CD4-positive, alpha-beta T cell (primary cell): ENCODE data around the gene YARS1. TPM values are rescaled to one million over a fixed set of nuclear protein-coding genes. Genes with fewer than 3 reads are reported as not detected.

Experiments used
- ATAC-seq: fragments of 200-7000 bp; cut with Tn5 transposase; one replicate; pipeline ENCODE4 v1.10.0; 2022; ENCODE audit warnings: mild to moderate bottlenecking; ENCODE audit not compliant: poor library complexity
- CTCF ChIA-PET: fragments of 350-600 bp; sonication (Branson Sonifier 250); formaldehyde crosslinking; loops from one replicate; lab custom pipeline; 2021; ENCODE audit warnings: antibody characterized with exemption, inconsistent platforms; lab: Charles Lee
- POLR2A ChIA-PET: fragments of 350-600 bp; sonication (Branson Sonifier 250); formaldehyde crosslinking; loops from one replicate; lab custom pipeline; 2021; ENCODE audit warnings: antibody characterized with exemption, inconsistent platforms; lab: Charles Lee
- DNase-seq, 14 experiments: peaks; one replicate each; pipeline ENCODE4 v3.0.0-alpha.2; 2013 to 2020; ENCODE audit warnings: mixed read lengths in 2 of 14
- H3K27ac ChIP-seq, 2 donors: one replicate each; pipeline versions ENCODE4 v1.5.1 to v1.7.0; 2013; ENCODE audit warnings: low read length in 2 of 2, low read depth in 1 of 2, mild to moderate bottlenecking in 1 of 2
- H3K27me3 ChIP-seq, 2 experiments: 1 replicate in 1 of 2; 2 replicates in 1 of 2; pipeline versions ENCODE4 v1.6.1 to v1.7.0; 2013; ENCODE audit warnings: low read length in 2 of 2, control low read depth in 1 of 2, mild to moderate bottlenecking in 1 of 2, moderate library complexity in 1 of 2; ENCODE audit not compliant: insufficient read depth in 2 of 2, control insufficient read depth in 1 of 2
- H3K36me3 ChIP-seq: one replicate; pipeline ENCODE4 v1.6.1; 2013; ENCODE audit warnings: low read length, control low read depth; ENCODE audit not compliant: insufficient read depth
- H3K4me1 ChIP-seq: one replicate; pipeline ENCODE4 v1.6.1; 2013; ENCODE audit warnings: low read length, control low read depth; ENCODE audit not compliant: insufficient read depth
- H3K4me3 ChIP-seq: one replicate; pipeline ENCODE4 v1.5.1; 2013; ENCODE audit warnings: mild to moderate bottlenecking, low read length, moderate library complexity
- H3K9me3 ChIP-seq, 2 experiments: 1 replicate in 1 of 2; 2 replicates in 1 of 2; pipeline versions ENCODE4 v1.6.1 to v1.7.0; 2013; ENCODE audit warnings: low read length in 2 of 2, mild to moderate bottlenecking in 2 of 2, control low read depth in 1 of 2, moderate library complexity in 1 of 2; ENCODE audit not compliant: control insufficient read depth in 1 of 2, insufficient read depth in 1 of 2
- H3K27ac Mint-ChIP-seq: one replicate; pipeline ENCODE4 v1.8.0; 2020; ENCODE audit warnings: mixed read lengths
- H3K27me3 Mint-ChIP-seq: one replicate; pipeline ENCODE4 v1.8.0; 2021; ENCODE audit warnings: mixed read lengths
- H3K36me3 Mint-ChIP-seq: one replicate; pipeline ENCODE4 v1.8.0; 2021; ENCODE audit warnings: low read depth, mixed read lengths
- H3K4me1 Mint-ChIP-seq: one replicate; pipeline ENCODE4 v1.8.0; 2021; ENCODE audit warnings: low read depth, mixed read lengths
- H3K4me3 Mint-ChIP-seq: one replicate; pipeline ENCODE4 v1.8.0; 2020; ENCODE audit warnings: mild to moderate bottlenecking, mixed read lengths
- H3K9me3 Mint-ChIP-seq: one replicate; pipeline ENCODE4 v1.8.0; 2020; ENCODE audit warnings: mixed read lengths
- CTCF ChIP-seq: fragments of 200-600 bp; IDR thresholded peaks from one replicate; pipeline ENCODE4 v1.8.0; 2022; ENCODE audit warnings: antibody characterized with exemption, mild to moderate bottlenecking
- intact Hi-C, 2 experiments: fragments of 100-400 bp; cut with DNase I in 1 of 2; cut with micrococcal nuclease in 1 of 2; formaldehyde crosslinking; loops; one replicate each; pipeline versions ENCODE4 v1.15.1 to v1.9.0; 2023 to 2025; cut with DNase I, micrococcal nuclease
- total RNA-seq, 174 experiments: library from RNA in 2 of 174; stranded (reverse) in 2 of 174; gene quantifications; one replicate each; pipeline ENCODE4 v1.2.3 and lab custom pipeline; 2021 to 2026

The YARS1 gene
- total RNA-seq, 2 experiments from 2014 or later: 67.6 to 73.2 TPM

DNA sequence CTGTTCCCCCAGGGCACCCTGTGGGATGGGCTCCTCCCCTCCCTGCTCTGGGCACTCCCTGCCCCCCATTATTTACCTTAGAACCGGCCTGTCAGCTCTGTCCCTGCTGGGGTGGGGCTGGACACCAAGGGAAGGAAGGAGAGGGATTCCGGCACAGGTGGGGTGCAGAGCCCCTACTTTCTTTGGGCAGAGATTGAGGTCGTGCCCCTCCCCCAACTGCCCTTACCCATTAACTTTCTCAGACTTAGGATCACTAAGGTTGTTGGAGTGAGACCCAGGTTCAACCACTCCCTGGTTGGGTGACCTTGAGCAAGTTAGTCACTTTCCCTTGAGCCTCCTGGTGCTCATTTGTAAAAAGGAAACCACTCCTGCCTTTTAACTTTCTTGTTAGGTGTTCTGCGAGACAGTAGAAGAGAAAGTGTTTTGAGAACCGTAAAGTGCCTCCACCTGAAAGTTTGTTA, 57.6 kb downstream of the YARS1 start:
- ChIA-PET POLR2A (no interaction called here), CTCF (no interaction called here)
- no peaks in the 10 kb centered on the region for H3K36me3 ChIP-seq
- H3K4me1 Mint-ChIP-seq: peaks cover 34% of the 10 kb centered on the region
- no peaks in the 10 kb centered on the region for H3K27me3 Mint-ChIP-seq
- H3K27me3 ChIP-seq: no peaks in the 10 kb centered on the region
- H3K4me3 ChIP-seq: no peak overlapping the region
- peaks cover 17% of the 10 kb centered on the region for H3K4me1 ChIP-seq
- H3K36me3 Mint-ChIP-seq: no peaks in the 10 kb centered on the region
- no peak overlapping the region for H3K27ac ChIP-seq
- H3K9me3 ChIP-seq: no peaks in the 10 kb centered on the region
- no peak overlapping the region for H3K4me3 Mint-ChIP-seq
- intact Hi-C loops: no loop called here
- peak; percentile 41 for ATAC-seq
- H3K27ac Mint-ChIP-seq: peak overlapping the region; percentile 35
- no peak for TF ChIP-seq CTCF
- peak in 1 of 14 experiments; percentile 4 for DNase-seq
- H3K9me3 Mint-ChIP-seq: no peaks in the 10 kb centered on the region

GRCh38 chr1:32758795-32759430, 58.2 kb downstream of the YARS1 start:
- H3K27ac ChIP-seq: no peak overlapping the region
- peaks cover 22% of the 10 kb centered on the region for H3K4me1 ChIP-seq
- H3K27ac Mint-ChIP-seq: no peak overlapping the region
- H3K36me3 Mint-ChIP-seq: no peaks in the 10 kb centered on the region
- no peak overlapping the region for H3K4me3 ChIP-seq
- H3K9me3 Mint-ChIP-seq: no peaks in the 10 kb centered on the region
- DNase-seq: no peak
- ChIA-PET POLR2A (no interaction called here), CTCF (interaction anchor here (1.0 kb wide), 1 partner anchor 117 kb away, joined by 4 read pairs; no protein-coding TSS in a partner anchor)
- no peak for TF ChIP-seq CTCF
- no peak overlapping the region for H3K4me3 Mint-ChIP-seq
- H3K36me3 ChIP-seq: no peaks in the 10 kb centered on the region
- intact Hi-C loops: no loop called here
- no peak for ATAC-seq
- H3K27me3 ChIP-seq: no peaks in the 10 kb centered on the region
- peaks cover 40% of the 10 kb centered on the region for H3K4me1 Mint-ChIP-seq
- H3K27me3 Mint-ChIP-seq: no peaks in the 10 kb centered on the region
- H3K9me3 ChIP-seq: no peaks in the 10 kb centered on the region

- H3K27me3 ChIP-seq: no peaks in the 10 kb centered on the region
- Mint-ChIP-seq H3K27me3 (no peaks in the 10 kb centered on the region), H3K36me3 (no peaks in the 10 kb centered on the region), H3K9me3 (no peaks in the 10 kb centered on the region), H3K4me1 (peaks cover 43% of the 10 kb centered on the region), H3K27ac (no peak overlapping the region), H3K4me3 (no peak overlapping the region)
- no peak for ATAC-seq
- no peak overlapping the region for H3K27ac ChIP-seq
- no peak overlapping the region for H3K4me3 ChIP-seq
- intact Hi-C loops: no loop called here
- ChIA-PET CTCF (interaction anchor here (1.0 kb wide), 2 partner anchors 46 to 118 kb away, joined by 3 to 4 read pairs; no protein-coding TSS in a partner anchor), POLR2A (no interaction called here)
- H3K4me1 ChIP-seq: peaks cover 26% of the 10 kb centered on the region
- no peaks in the 10 kb centered on the region for H3K9me3 ChIP-seq
- H3K36me3 ChIP-seq: no peaks in the 10 kb centered on the region
- no peak for TF ChIP-seq CTCF
- no peak for DNase-seq
These were observed 58.9 kb downstream of the YARS1 start for GRCh38 chr1:32758177-32758794.
